K562 (cell line): ENCODE measurements around the gene UCP3. TPM values are rescaled to one million over a fixed set of nuclear protein-coding genes. Genes with fewer than 3 reads are reported as not detected.

Source experiments
- ARHGAP35 ChIP-seq: fragments of 450-650 bp; IDR thresholded peaks from 2 replicates; pipeline ENCODE4 v1.6.1; 2018; ENCODE audit not compliant: partially characterized antibody
- BCOR ChIP-seq: fragments of 450-650 bp; IDR thresholded peaks from 2 replicates; pipeline ENCODE4 v1.6.1; 2016
- C11orf30 ChIP-seq: fragments of 450-650 bp; IDR thresholded peaks from 2 replicates; pipeline ENCODE4 v1.6.1; 2016; ENCODE audit warnings: low read depth, mild to moderate bottlenecking
- CCNT2 ChIP-seq: IDR thresholded peaks from 2 replicates; pipeline ENCODE4 v1.6.1; 2011; ENCODE audit warnings: borderline replicate concordance, low read depth, mild to moderate bottlenecking, moderate library complexity, mixed read lengths, low read length; ENCODE audit not compliant: insufficient read length; ENCODE audit errors: extremely low read depth
- CHCHD3 ChIP-seq: fragments of 250-450 bp; sonication (Bioruptor Pico); IDR thresholded peaks from 2 replicates; pipeline ENCODE4 v2.1.2; 2022; ENCODE audit warnings: mild to moderate bottlenecking
- CREM ChIP-seq: IDR thresholded peaks from 2 replicates; pipeline ENCODE4 v1.6.1; 2014; ENCODE audit warnings: antibody characterized with exemption, low read depth
- CXXC5 ChIP-seq: fragments of 250-450 bp; sonication (Bioruptor Pico); IDR thresholded peaks from 2 replicates; pipeline ENCODE4 v1.8.0; 2022; ENCODE audit warnings: inconsistent platforms, mild to moderate bottlenecking, moderate library complexity
- GABPA ChIP-seq: fragments of 200-800 bp; sonication (Bioruptor generic); conservative IDR thresholded peaks from 2 replicates; pipeline ENCODE4 v1.6.1; 2016; ENCODE audit warnings: low read depth, missing genetic modification characterization, missing compliant biosample characterization
- MEIS2 ChIP-seq: fragments of 450-650 bp; IDR thresholded peaks from 2 replicates; pipeline ENCODE4 v1.6.1; 2014; ENCODE audit warnings: mild to moderate bottlenecking; ENCODE audit not compliant: partially characterized antibody
- NFRKB ChIP-seq: fragments of 450-650 bp; IDR thresholded peaks from 2 replicates; pipeline ENCODE4 v1.6.1; 2016; ENCODE audit warnings: low read depth
- NR2C1 ChIP-seq, 2 experiments: fragments of 450-650 bp; IDR thresholded peaks; 2 replicates each; pipeline ENCODE4 v1.6.1; 2017; ENCODE audit warnings: mild to moderate bottlenecking in 2 of 2, antibody characterized with exemption in 1 of 2, inconsistent platforms in 1 of 2, missing compliant biosample characterization in 1 of 2, missing genetic modification characterization in 1 of 2
- PHF8 ChIP-seq: fragments of 200-600 bp; sonication (generic); IDR thresholded peaks from 2 replicates; pipeline ENCODE4 v1.6.1; 2012; ENCODE audit warnings: mixed run types, mild to moderate bottlenecking, inconsistent platforms, low read length, moderate library complexity, borderline replicate concordance
- POLR2AphosphoS5 ChIP-seq: IDR thresholded peaks from 2 replicates; pipeline ENCODE4 v1.6.1; 2011; ENCODE audit warnings: mild to moderate bottlenecking, low read depth, low read length, moderate library complexity; ENCODE audit not compliant: control insufficient read depth, insufficient read depth
- SAP30 ChIP-seq: fragments of 200-600 bp; sonication (generic); IDR thresholded peaks from 2 replicates; pipeline ENCODE4 v1.6.1; 2012; ENCODE audit warnings: borderline replicate concordance, low read depth, mild to moderate bottlenecking, moderate library complexity, low read length, control low read depth, inconsistent platforms; ENCODE audit not compliant: insufficient read depth, poor library complexity, severe bottlenecking
- SMAD4 ChIP-seq: fragments of 250-450 bp; sonication (Bioruptor Pico); conservative IDR thresholded peaks from 2 replicates; pipeline ENCODE4 v1.8.0; 2021; ENCODE audit warnings: inconsistent platforms, mild to moderate bottlenecking, moderate library complexity
- TAF1 ChIP-seq: IDR thresholded peaks from 2 replicates; pipeline ENCODE4 v1.6.1; 2011; ENCODE audit warnings: mild to moderate bottlenecking, low read length, moderate library complexity; ENCODE audit not compliant: insufficient read depth, control insufficient read depth, severe bottlenecking; ENCODE audit errors: extremely low read depth
- ZKSCAN1 ChIP-seq: fragments of 150-350 bp; IDR thresholded peaks from 2 replicates; pipeline ENCODE4 v1.6.1; 2016; ENCODE audit warnings: low read depth, low read length
- ZNF584 ChIP-seq: fragments of 200-800 bp; sonication (Bioruptor generic); IDR thresholded peaks from 2 replicates; pipeline ENCODE4 v1.6.1; 2016; ENCODE audit warnings: low read depth, mild to moderate bottlenecking, missing genetic modification characterization, missing compliant biosample characterization
- ZNF785 ChIP-seq: fragments of 250-450 bp; sonication (Bioruptor Pico); IDR thresholded peaks from 2 replicates; pipeline ENCODE4 v1.4.0; 2020; ENCODE audit warnings: mild to moderate bottlenecking
- polyA plus RNA-seq, 8 experiments: library from polyadenylated mRNA; depleted of rRNA in 4 of 8; stranded (reverse) in 5 of 8; unstranded in 3 of 8; fragments of >200 nt; fragmentation: Nextera tagmentation in 2 of 8; fragmentation: Illumina TruSeq in 1 of 8; extraction: Ambion mirVana in 2 of 8; extraction: Trizol in 1 of 8; gene quantifications; 2 replicates each; pipeline versions ENCODE4 v1.2.1 to v1.2.3, GENCODE V29; 2011 to 2014; ENCODE audit warnings: inconsistent platforms in 1 of 8, missing spikeins in 1 of 8
- total RNA-seq, 7 experiments: library from RNA; depleted of rRNA in 6 of 7; stranded (reverse); fragments of >200 nt in 6 of 7; fragmentation: Illumina TruSeq in 2 of 7; extraction: Trizol in 2 of 7; gene quantifications; 2 replicates each; pipeline versions ENCODE4 v1.2.1 to v1.2.3, GENCODE V29; 2011 to 2021; ENCODE audit warnings: low replicate concordance in 1 of 7
- TF ChIP-seq, protein P1 (sequence below), 2 experiments: IDR thresholded peaks; 2 replicates each; pipeline ENCODE4 v1.6.1; 2012; ENCODE audit warnings: improper control_type of control experiment in 2 of 2, low read depth in 2 of 2, low read length in 2 of 2, borderline replicate concordance in 1 of 2
- TF ChIP-seq, protein P2 (sequence below): fragments of 250-450 bp; sonication (Bioruptor Pico); IDR thresholded peaks from 2 replicates; pipeline ENCODE4 v1.4.0; 2020; ENCODE audit warnings: mild to moderate bottlenecking

UCP3 gene
- total and polyA plus RNA-seq, 9 of the 15 experiments (the other 6 are each of a cell fraction or from before 2014, with no cell fraction given), result 0.05 to 0.65 (median 0.25) TPM; not detected in 2

DNA sequence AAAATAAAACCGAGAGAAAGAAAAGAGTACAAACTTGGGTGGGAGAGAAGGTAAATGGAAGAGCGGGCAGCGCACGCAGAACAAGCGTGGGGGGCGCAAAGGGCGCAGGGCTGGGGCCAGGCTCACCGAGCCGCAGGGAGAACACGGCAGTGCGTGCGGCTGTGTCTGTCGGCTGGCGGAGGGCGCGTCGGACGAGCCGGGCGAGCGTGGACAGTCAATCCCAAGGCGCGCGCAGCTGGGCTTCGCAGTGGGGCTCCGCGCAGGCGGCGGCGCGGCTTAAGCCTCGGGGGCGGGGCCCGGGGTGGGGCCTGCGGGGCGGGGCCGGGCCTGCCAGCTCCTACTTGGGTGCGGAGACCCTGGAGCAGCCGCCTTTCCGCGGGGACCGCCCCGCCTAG is 26.3 kb downstream of the UCP3 start, which contains the start of gene UCP2 (continued):
- peak; percentile 63 for TF ChIP-seq TAF1
- no peak for TF ChIP-seq NR2C1 (IDR thresholded peaks at IDR 0.05)
- TF ChIP-seq NR2C1 (tag; IDR thresholded peaks at IDR 0.05), result no peak
- peak; percentile 10 for TF ChIP-seq CXXC5 (CRISPR knock-in tag)
- peak; percentile 61 for TF ChIP-seq ARHGAP35
- peak; percentile 75 for TF ChIP-seq CCNT2
- TF ChIP-seq SMAD4 (CRISPR knock-in tag), result no peak
- TF ChIP-seq, protein P1, sequence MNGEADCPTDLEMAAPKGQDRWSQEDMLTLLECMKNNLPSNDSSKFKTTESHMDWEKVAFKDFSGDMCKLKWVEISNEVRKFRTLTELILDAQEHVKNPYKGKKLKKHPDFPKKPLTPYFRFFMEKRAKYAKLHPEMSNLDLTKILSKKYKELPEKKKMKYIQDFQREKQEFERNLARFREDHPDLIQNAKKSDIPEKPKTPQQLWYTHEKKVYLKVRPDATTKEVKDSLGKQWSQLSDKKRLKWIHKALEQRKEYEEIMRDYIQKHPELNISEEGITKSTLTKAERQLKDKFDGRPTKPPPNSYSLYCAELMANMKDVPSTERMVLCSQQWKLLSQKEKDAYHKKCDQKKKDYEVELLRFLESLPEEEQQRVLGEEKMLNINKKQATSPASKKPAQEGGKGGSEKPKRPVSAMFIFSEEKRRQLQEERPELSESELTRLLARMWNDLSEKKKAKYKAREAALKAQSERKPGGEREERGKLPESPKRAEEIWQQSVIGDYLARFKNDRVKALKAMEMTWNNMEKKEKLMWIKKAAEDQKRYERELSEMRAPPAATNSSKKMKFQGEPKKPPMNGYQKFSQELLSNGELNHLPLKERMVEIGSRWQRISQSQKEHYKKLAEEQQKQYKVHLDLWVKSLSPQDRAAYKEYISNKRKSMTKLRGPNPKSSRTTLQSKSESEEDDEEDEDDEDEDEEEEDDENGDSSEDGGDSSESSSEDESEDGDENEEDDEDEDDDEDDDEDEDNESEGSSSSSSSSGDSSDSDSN (IDR thresholded peaks at IDR 0.05; ENCODE audit: borderline replicate concordance in 1 of 2, low read depth in 2 of 2, low read length in 2 of 2), result peak; percentile 25 to 91; a peak in 1 of 4 replicates
- TF ChIP-seq NFRKB, result 0 out of 2 replicates have a peak, but pooled peaks have one; percentile 18
- TF ChIP-seq CREM, result peak; percentile 74
- TF ChIP-seq GABPA (tag), result no peak
- TF ChIP-seq BCOR, result peak; percentile 7; the same call in 1 of the 2 replicates
- peak; percentile 44; the same call in 1 of the 2 replicates for TF ChIP-seq PHF8
- peak; percentile 39; the same call in 1 of the 2 replicates for TF ChIP-seq CHCHD3 (CRISPR knock-in tag)
- TF ChIP-seq C11orf30, result no peak
- TF ChIP-seq, protein P2, sequence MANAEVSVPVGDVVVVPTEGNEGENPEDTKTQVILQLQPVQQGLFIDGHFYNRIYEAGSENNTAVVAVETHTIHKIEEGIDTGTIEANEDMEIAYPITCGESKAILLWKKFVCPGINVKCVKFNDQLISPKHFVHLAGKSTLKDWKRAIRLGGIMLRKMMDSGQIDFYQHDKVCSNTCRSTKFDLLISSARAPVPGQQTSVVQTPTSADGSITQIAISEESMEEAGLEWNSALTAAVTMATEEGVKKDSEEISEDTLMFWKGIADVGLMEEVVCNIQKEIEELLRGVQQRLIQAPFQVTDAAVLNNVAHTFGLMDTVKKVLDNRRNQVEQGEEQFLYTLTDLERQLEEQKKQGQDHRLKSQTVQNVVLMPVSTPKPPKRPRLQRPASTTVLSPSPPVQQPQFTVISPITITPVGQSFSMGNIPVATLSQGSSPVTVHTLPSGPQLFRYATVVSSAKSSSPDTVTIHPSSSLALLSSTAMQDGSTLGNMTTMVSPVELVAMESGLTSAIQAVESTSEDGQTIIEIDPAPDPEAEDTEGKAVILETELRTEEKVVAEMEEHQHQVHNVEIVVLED (CRISPR knock-in tag), result peak; percentile 42; the same call in 1 of the 2 replicates
- peak; percentile 15; the same call in 1 of the 2 replicates for TF ChIP-seq POLR2AphosphoS5
- TF ChIP-seq ZNF785 (CRISPR knock-in tag), result no peak
- peak; percentile 11 for TF ChIP-seq SAP30
- peak; percentile 2 for TF ChIP-seq MEIS2
- TF ChIP-seq ZKSCAN1, result no peak
- TF ChIP-seq ZNF584 (CRISPR knock-in tag), result no peak
